Measurements from ENCODE around the gene HP. TPM values are rescaled to one million over a fixed set of nuclear protein-coding genes. Genes with fewer than 3 reads are reported as not detected.
"Not testable (repeated sequence)": the region's sequence is repeated elsewhere in the genome, so short reads cannot be mapped to it uniquely, and the experiment has no call there.

Gene HP
- total and polyA plus RNA-seq, 3 donors from 2014 or later: 0.25 to 35.1 TPM; not detected in 1

GRCh38 chr16:72049110-72049509 lies 5.2 kb upstream of the HP start:
- H3K27ac ChIP-seq: no peak overlapping the region
- DNase-seq: no peak
- TF ChIP-seq CTCF (IDR thresholded peaks at IDR 0.05): no peak
- no peak for TF ChIP-seq POLR2A (IDR thresholded peaks at IDR 0.05)
- no peaks in the 10 kb centered on the region for H3K9me3 ChIP-seq
- no peak overlapping the region for H3K4me3 ChIP-seq
- intact Hi-C loops (cut with DNase I; ENCODE audit: low total_unique reads): no loop called here
- no peaks in the 10 kb centered on the region for H3K36me3 ChIP-seq (ENCODE audit: low read depth, missing control alignments)
- H3K4me1 ChIP-seq: no peaks in the 10 kb centered on the region
- no peaks in the 10 kb centered on the region for H3K27me3 ChIP-seq

GRCh38 chr16:72050769-72051464 lies 3.4 kb upstream of the HP start:
- no peaks in the 10 kb centered on the region for H3K9me3 ChIP-seq
- no peak for DNase-seq
- no peak for TF ChIP-seq CTCF (IDR thresholded peaks at IDR 0.05)
- TF ChIP-seq POLR2A (IDR thresholded peaks at IDR 0.05): no peak
- H3K36me3 ChIP-seq (ENCODE audit: low read depth, missing control alignments): no peaks in the 10 kb centered on the region
- H3K4me3 ChIP-seq: no peak overlapping the region
- H3K4me1 ChIP-seq: no peaks in the 10 kb centered on the region
- 87 to 91% methylated on average over 4 of the region's 4 CpGs for WGBS, 2 donors
- H3K27me3 ChIP-seq: no peaks in the 10 kb centered on the region
- intact Hi-C loops (cut with DNase I; ENCODE audit: low total_unique reads): no loop called here
- no peak overlapping the region for H3K27ac ChIP-seq

- WGBS, 2 donors: 83 to 92% methylated on average over 2 of the region's 2 CpGs
- Histone ChIP-seq H3K9me3 (no peaks in the 10 kb centered on the region), H3K27me3 (no peaks in the 10 kb centered on the region), H3K27ac (no peak overlapping the region), H3K36me3 (ENCODE audit: low read depth, missing control alignments) (no peaks in the 10 kb centered on the region), H3K4me3 (no peak overlapping the region), H3K4me1 (no peaks in the 10 kb centered on the region)
- intact Hi-C loops (cut with DNase I; ENCODE audit: low total_unique reads): no loop called here
- DNase-seq: no peak
- TF ChIP-seq CTCF (IDR thresholded peaks at IDR 0.05) (no peak), POLR2A (IDR thresholded peaks at IDR 0.05) (no peak)
These were observed 2.5 kb upstream of the HP start for GRCh38 chr16:72051818-72052217.

- intact Hi-C loops (cut with DNase I; ENCODE audit: low total_unique reads): no loop called here
- DNase-seq: no peak
- no peaks in the 10 kb centered on the region for H3K36me3 ChIP-seq (ENCODE audit: low read depth, missing control alignments)
- WGBS, 2 donors: 71 to 86% methylated on average over 4 of the region's 4 CpGs
- H3K27me3 ChIP-seq: no peaks in the 10 kb centered on the region
- no peak overlapping the region for H3K27ac ChIP-seq
- H3K4me1 ChIP-seq: no peaks in the 10 kb centered on the region
- no peak for TF ChIP-seq POLR2A (IDR thresholded peaks at IDR 0.05)
- TF ChIP-seq CTCF (IDR thresholded peaks at IDR 0.05): no peak
- no peak overlapping the region for H3K4me3 ChIP-seq
- no peaks in the 10 kb centered on the region for H3K9me3 ChIP-seq
These were observed 1.6 kb downstream of the HP start for GRCh38 chr16:72055911-72056310.

- 38% methylated on average over 1 of the region's 6 CpGs; no CpG with 5 or more reads in 1 of the 2 donors for WGBS, 2 donors
- H3K27ac ChIP-seq; DNase-seq; H3K4me1 ChIP-seq; H3K27me3 ChIP-seq; H3K36me3 ChIP-seq (ENCODE audit: low read depth, missing control alignments); H3K9me3 ChIP-seq; intact Hi-C loops (cut with DNase I; ENCODE audit: low total_unique reads); H3K4me3 ChIP-seq: not testable (repeated sequence)
These were observed 3.0 kb downstream of the HP start for GRCh38 chr16:72057313-72057712.

GRCh38 chr16:72059060-72059459 lies 4.8 kb downstream of the HP start:
- H3K4me3 ChIP-seq; H3K27me3 ChIP-seq; H3K27ac ChIP-seq; H3K9me3 ChIP-seq; H3K4me1 ChIP-seq; H3K36me3 ChIP-seq (ENCODE audit: low read depth, missing control alignments); DNase-seq; intact Hi-C loops (cut with DNase I; ENCODE audit: low total_unique reads): not testable (repeated sequence)
- WGBS, 2 donors: 76 to 81% methylated on average over 7 of the region's 7 CpGs
